K562 (cell line): ENCODE results near the gene ADCY4. TPM values are rescaled to one million over a fixed set of nuclear protein-coding genes. Genes with fewer than 3 reads are reported as not detected.
A peak's percentile ranks its signal among the peaks of the same experiment; 100 is the strongest.

Source experiments
- ATAC-seq: fragments of 200-7000 bp; cut with Tn5 transposase; 3 replicates; pipeline ENCODE4 v1.9.1; 2020; ENCODE audit warnings: moderate library complexity
- BruUV-seq: library from RNA; stranded (reverse); fragments of 400-500 nt; replicated peaks from 2 replicates; lab custom pipeline; 2021; lab: Mats Ljungman, UMichigan
- CTCF ChIA-PET: fragments of 300-600 bp; formaldehyde crosslinking; extraction: SDS; loops from one replicate; lab custom pipeline; 2021; ENCODE audit warnings: low intra/inter-chr PET ratio; lab: Yijun Ruan, JAX
- POLR2A ChIA-PET: fragments of 300-600, 350-650 bp; sonication (Branson Sonifier 250); formaldehyde crosslinking; extraction: SDS; loops from one replicate; lab custom pipeline; 2021; ENCODE audit warnings: antibody characterized with exemption, inconsistent platforms; lab: Yijun Ruan, JAX
- DNase-seq, 4 experiments: peaks; one replicate each; pipeline versions ENCODE4 v3.0.0 to v3.0.0-alpha.2; 2011 to 2018; ENCODE audit warnings: low spot score in 3 of 4, mixed read lengths in 3 of 4; ENCODE audit errors: extremely low read depth in 1 of 4
- FAIRE-seq: peaks from 2 replicates; lab custom pipeline; 2011; peaks lifted over from hg19 to GRCh38; lab: Jason Lieb, UNC
- H2AFZ ChIP-seq: 2 replicates; pipeline ENCODE4 v1.6.0; 2011; ENCODE audit warnings: low read depth, low read length, control low read depth, inconsistent platforms
- H3K27ac ChIP-seq: fragments of 200-600 bp; 3 replicates; pipeline ENCODE4 v1.8.0; 2011; ENCODE audit warnings: low read depth, mild to moderate bottlenecking, control low read depth, inconsistent platforms, low read length, moderate library complexity, mixed read lengths; ENCODE audit errors: extremely low read depth
- H3K27me3 ChIP-seq, 2 experiments: fragments of 300-600 bp in 1 of 2; 2 replicates in 1 of 2; 3 replicates in 1 of 2; pipeline versions ENCODE4 v1.6.0 to v1.8.0; 2011; ENCODE audit warnings: inconsistent platforms in 2 of 2, low read length in 2 of 2, mild to moderate bottlenecking in 1 of 2, mixed read lengths in 1 of 2, moderate library complexity in 1 of 2; ENCODE audit not compliant: control insufficient read depth in 2 of 2, insufficient read depth in 2 of 2
- H3K36me3 ChIP-seq: fragments of 300-600 bp; 3 replicates; pipeline ENCODE4 v1.8.0; 2011; ENCODE audit warnings: mild to moderate bottlenecking, low read length, inconsistent platforms; ENCODE audit not compliant: control insufficient read depth, insufficient read depth
- H3K4me1 ChIP-seq, 2 experiments: fragments of 200-600 bp in 1 of 2; replicated peaks in 1 of 2; 2 replicates in 1 of 2; 3 replicates in 1 of 2; pipeline versions ENCODE4 v1.5.1 to v1.8.0; 2011; ENCODE audit warnings: inconsistent platforms in 2 of 2, low read length in 2 of 2, mild to moderate bottlenecking in 1 of 2, mixed read lengths in 1 of 2, moderate library complexity in 1 of 2; ENCODE audit not compliant: control insufficient read depth in 2 of 2, insufficient read depth in 2 of 2
- H3K4me2 ChIP-seq: 2 replicates; pipeline ENCODE4 v1.6.1; 2011; ENCODE audit warnings: low read length, control low read depth, inconsistent platforms, mixed read lengths; ENCODE audit not compliant: insufficient read depth
- H3K4me3 ChIP-seq: fragments of 200-600 bp; sonication (generic), shearing (Covaris generic); 2 replicates; pipeline ENCODE4 v1.5.1; 2016; ENCODE audit warnings: control low read depth, inconsistent platforms
- H3K79me2 ChIP-seq: fragments of 200-600 bp; 3 replicates; pipeline ENCODE4 v1.8.0; 2011; ENCODE audit warnings: low read length, inconsistent platforms; ENCODE audit not compliant: control insufficient read depth, insufficient read depth
- H3K9ac ChIP-seq, 2 experiments: 2 replicates each; pipeline versions ENCODE4 v1.6.0 to v1.6.1; 2011; ENCODE audit warnings: low read depth in 2 of 2, low read length in 2 of 2, control low read depth in 1 of 2, inconsistent platforms in 1 of 2, mild to moderate bottlenecking in 1 of 2, mixed read lengths in 1 of 2; ENCODE audit not compliant: insufficient read depth in 1 of 2
- H3K9me1 ChIP-seq: one replicate; pipeline ENCODE4 v1.6.0; 2011; ENCODE audit warnings: inconsistent platforms, mild to moderate bottlenecking, low read length, moderate library complexity; ENCODE audit not compliant: control insufficient read depth, insufficient read depth
- H3K9me3 ChIP-seq: replicated peaks from 2 replicates; pipeline ENCODE4 v1.5.1; 2011; ENCODE audit warnings: low read depth, low read length, inconsistent platforms; ENCODE audit not compliant: control insufficient read depth, insufficient read depth
- H4K20me1 ChIP-seq: replicated peaks from 2 replicates; pipeline ENCODE4 v1.6.1; 2011; ENCODE audit warnings: low read length, inconsistent platforms, mixed read lengths; ENCODE audit not compliant: control insufficient read depth, insufficient read depth
- DPF2 ChIP-seq: fragments of 450-650 bp; IDR thresholded peaks from 2 replicates; pipeline ENCODE4 v1.6.1; 2016
- E2F6 ChIP-seq, 2 experiments: IDR thresholded peaks; 2 replicates each; pipeline ENCODE4 v1.6.1; 2011; ENCODE audit warnings: borderline replicate concordance in 1 of 2, control low read depth in 1 of 2, low read depth in 1 of 2, low read length in 1 of 2, mild to moderate bottlenecking in 1 of 2, mixed read lengths in 1 of 2, moderate library complexity in 1 of 2; ENCODE audit not compliant: insufficient read depth in 1 of 2, insufficient read length in 1 of 2, poor library complexity in 1 of 2, severe bottlenecking in 1 of 2; ENCODE audit errors: extremely low read depth in 1 of 2
- EP400 ChIP-seq: fragments of 450-650 bp; IDR thresholded peaks from 2 replicates; pipeline ENCODE4 v1.6.1; 2017; ENCODE audit warnings: antibody characterized with exemption, mild to moderate bottlenecking, moderate library complexity
- FOS ChIP-seq: IDR thresholded peaks from 3 replicates; pipeline ENCODE4 v1.6.1; 2011; ENCODE audit not compliant: insufficient read length; ENCODE audit errors: extremely low read depth
- FOXJ2 ChIP-seq: fragments of 200-800 bp; sonication (Bioruptor generic); IDR thresholded peaks from 2 replicates; pipeline ENCODE4 v1.6.1; 2016; ENCODE audit warnings: missing genetic modification characterization, missing compliant biosample characterization
- FOXJ3 ChIP-seq: sonication (generic); formaldehyde crosslinking; IDR thresholded peaks from 2 replicates; pipeline ENCODE4 v1.4.0; 2020; ENCODE audit warnings: mild to moderate bottlenecking, missing genetic modification reagents
- GATAD2A ChIP-seq: fragments of 450-650 bp; IDR thresholded peaks from 2 replicates; pipeline ENCODE4 v1.6.1; 2017
- KLF1 ChIP-seq: fragments of 450-650 bp; IDR thresholded peaks from 2 replicates; pipeline ENCODE4 v1.6.1; 2016; ENCODE audit warnings: missing genetic modification characterization, missing compliant biosample characterization
- MCM7 ChIP-seq, 2 experiments: fragments of 450-650 bp; IDR thresholded peaks; 2 replicates each; pipeline ENCODE4 v1.6.1; 2016 to 2018
- NCOA6 ChIP-seq: fragments of 450-650 bp; IDR thresholded peaks from 2 replicates; pipeline ENCODE4 v1.6.1; 2017; ENCODE audit warnings: mild to moderate bottlenecking
- PHF20 ChIP-seq: fragments of 450-650 bp; IDR thresholded peaks from 2 replicates; pipeline ENCODE4 v1.6.1; 2018; ENCODE audit not compliant: partially characterized antibody
- RAD51 ChIP-seq: fragments of 450-650 bp; IDR thresholded peaks from 2 replicates; pipeline ENCODE4 v1.7.1; 2016; ENCODE audit warnings: low read depth, mild to moderate bottlenecking, borderline replicate concordance
- RFX1 ChIP-seq: fragments of 450-650 bp; IDR thresholded peaks from 2 replicates; pipeline ENCODE4 v1.6.1; 2016; ENCODE audit warnings: mild to moderate bottlenecking, moderate library complexity
- SMARCA4 ChIP-seq: fragments of 450-650 bp; IDR thresholded peaks from 2 replicates; pipeline ENCODE4 v1.6.1; 2016
- TAF9B ChIP-seq: fragments of 450-650 bp; IDR thresholded peaks from 2 replicates; pipeline ENCODE4 v1.6.1; 2018; ENCODE audit warnings: mild to moderate bottlenecking; ENCODE audit not compliant: partially characterized antibody
- VEZF1 ChIP-seq: fragments of 200-800 bp; sonication (Bioruptor generic); IDR thresholded peaks from 2 replicates; pipeline ENCODE4 v1.6.1; 2017; ENCODE audit warnings: missing genetic modification characterization, missing compliant biosample characterization
- ZBTB33 ChIP-seq: sonication (generic); formaldehyde crosslinking; IDR thresholded peaks from 2 replicates; pipeline ENCODE4 v1.8.1; 2023; ENCODE audit warnings: mild to moderate bottlenecking, missing genetic modification reagents
- ZFP1 ChIP-seq: fragments of 450-650 bp; formaldehyde crosslinking; IDR thresholded peaks from 2 replicates; pipeline ENCODE4 v1.4.0; 2020; ENCODE audit warnings: mild to moderate bottlenecking, mixed read lengths
- WGBS: fragments of 100-300 bp; shearing (Covaris generic); methylation state at CpG from one replicate; pipeline ENCODE4 v1.1.6; 2016; ENCODE audit warnings: low coverage, mixed read lengths; ENCODE audit not compliant: insufficient coverage; ENCODE audit errors: missing lambda C conversion rate; 5-methylcytosine and 5-hydroxymethylcytosine counted together
- in situ Hi-C: fragments of 300-500 bp; cut with MboI; formaldehyde crosslinking; loops from 4 replicates; pipeline ENCODE4 v1.15.0; 2018; ENCODE audit warnings: inconsistent platforms, mixed read lengths
- intact Hi-C: fragments of 100-400 bp; cut with micrococcal nuclease; formaldehyde crosslinking; loops from 2 replicates; pipeline ENCODE4 v1.14.2; 2022
- polyA plus RNA-seq, 8 experiments: library from polyadenylated mRNA; depleted of rRNA in 4 of 8; stranded (reverse) in 5 of 8; unstranded in 3 of 8; fragments of >200 nt; fragmentation: Nextera tagmentation in 2 of 8; fragmentation: Illumina TruSeq in 1 of 8; extraction: Ambion mirVana in 2 of 8; extraction: Trizol in 1 of 8; gene quantifications; 2 replicates each; pipeline versions ENCODE4 v1.2.1 to v1.2.3, GENCODE V29; 2011 to 2014; ENCODE audit warnings: inconsistent platforms in 1 of 8, missing spikeins in 1 of 8
- total RNA-seq, 7 experiments: library from RNA; depleted of rRNA in 6 of 7; stranded (reverse); fragments of >200 nt in 6 of 7; fragmentation: Illumina TruSeq in 2 of 7; extraction: Trizol in 2 of 7; gene quantifications; 2 replicates each; pipeline versions ENCODE4 v1.2.1 to v1.2.3, GENCODE V29; 2011 to 2021; ENCODE audit warnings: low replicate concordance in 1 of 7

The ADCY4 gene
- total and polyA plus RNA-seq, 9 of the 15 experiments (the other 6 are each of a cell fraction or from before 2014, with no cell fraction given), result 0.04 to 0.31 (median 0.15) TPM; not detected in 2

- H3K9me3 ChIP-seq, result no peaks in the 10 kb centered on the region
- H3K27me3 ChIP-seq, result no peaks in the 10 kb centered on the region
- POLR2A ChIA-PET, result interaction anchor here (1.1 kb wide), 1 partner anchor 24 kb away, joined by 4 read pairs; no protein-coding TSS in a partner anchor
- 8% methylated on average over 3 of the region's 3 CpGs for WGBS
- peak overlapping the region; percentile 71 for H3K27ac ChIP-seq
- H3K4me3 ChIP-seq, result no peak overlapping the region
- ATAC-seq (no peak), FAIRE-seq (peak; percentile 82), DNase-seq (peak; percentile 23 to 42 (median 34))
- H2AFZ ChIP-seq, result peak overlapping the region; percentile 83
- in situ Hi-C loops (no loop called here), intact Hi-C loops (no loop called here)
- peaks cover 16 to 30% of the 10 kb centered on the region in 2 experiments for H3K4me1 ChIP-seq
- H3K4me2 ChIP-seq, result peak overlapping the region; percentile 9; the same call in 1 of the 2 replicates
- H4K20me1 ChIP-seq, result no peaks in the 10 kb centered on the region
- BruUV-seq, result no TSS peak
- H3K36me3 ChIP-seq, result no peaks in the 10 kb centered on the region
- H3K9me1 ChIP-seq, result no peaks in the 10 kb centered on the region
- H3K9ac ChIP-seq, result peak overlapping the region in 1 of 2 experiments; percentile 38; a peak in 2 of 4 replicates
- no peaks in the 10 kb centered on the region for H3K79me2 ChIP-seq
- CTCF ChIA-PET, result no interaction called here
- TF ChIP-seq SMARCA4 (peak; percentile 65), KLF1 (tag) (no peak), EP400 (no peak), RFX1 (no peak), DPF2 (peak; percentile 50; the same call in 1 of the 2 replicates), VEZF1 (CRISPR knock-in tag) (peak; percentile 44; the same call in 1 of the 2 replicates), ZBTB33 (no peak), GATAD2A (no peak), ZFP1 (CRISPR knock-in tag) (no peak), RAD51 (no peak), FOXJ3 (CRISPR knock-in tag) (no peak), FOS (peak; percentile 48), PHF20 (no peak), E2F6 (IDR thresholded peaks at IDR 0.05; ENCODE audit: borderline replicate concordance in 1 of 2, extremely low read depth in 1 of 2, insufficient read depth in 1 of 2, insufficient read length in 1 of 2, low read depth in 1 of 2, low read length in 1 of 2, poor library complexity in 1 of 2, severe bottlenecking in 1 of 2) (no peak), TAF9B (no peak), FOXJ2 (tag) (no peak), MCM7 (IDR thresholded peaks at IDR 0.05) (no peak), NCOA6 (no peak)
Measured at GRCh38 chr14:24317141-24317928, 17.5 kb downstream of the ADCY4 start.
